ENCODE results near the gene SOX10.

SOX10 gene

GRCh38 chr22:37983860-37984791, at the start of gene SOX10:
SOX10 (minus strand) TSS chr22:37984555; CDS start chr22:37983784, 771 bp downstream.
- DNase-seq (ENCODE audit: low read depth in 2 of 2) = no peak

- DNase-seq (ENCODE audit: low read depth in 2 of 2) = no peak
These were observed 49.3 kb upstream of the SOX10 start for GRCh38 chr22:38033522-38034277.

GRCh38 chr22:38032681-38033521, 48.5 kb upstream of the SOX10 start:
- DNase-seq (ENCODE audit: low read depth in 2 of 2) = no peak

GRCh38 chr22:38031491-38031890, 47.1 kb upstream of the SOX10 start:
- no peak for DNase-seq (ENCODE audit: low read depth in 2 of 2)

GRCh38 chr22:38030311-38031133, 46.2 kb upstream of the SOX10 start:
- DNase-seq (ENCODE audit: low read depth in 2 of 2) = no peak

GRCh38 chr22:38029901-38030300, 45.5 kb upstream of the SOX10 start:
- no peak for DNase-seq (ENCODE audit: low read depth in 2 of 2)

- no peak for DNase-seq (ENCODE audit: low read depth in 2 of 2)
These were observed 45.0 kb upstream of the SOX10 start for GRCh38 chr22:38029370-38029769.

GRCh38 chr22:38028344-38029130, 44.2 kb upstream of the SOX10 start:
- no peak for DNase-seq (ENCODE audit: low read depth in 2 of 2)

GRCh38 chr22:38027487-38027886, 43.1 kb upstream of the SOX10 start:
- no peak for DNase-seq (ENCODE audit: low read depth in 2 of 2)

GRCh38 chr22:38026130-38027111, 42.1 kb upstream of the SOX10 start:
- DNase-seq (ENCODE audit: low read depth in 2 of 2) = no peak

GRCh38 chr22:38025514-38025913, 41.2 kb upstream of the SOX10 start:
- no peak for DNase-seq (ENCODE audit: low read depth in 2 of 2)

GRCh38 chr22:38023045-38023444, 38.7 kb upstream of the SOX10 start:
- DNase-seq (ENCODE audit: low read depth in 2 of 2) = no peak

- no peak for DNase-seq (ENCODE audit: low read depth in 2 of 2)
These were observed 36.9 kb upstream of the SOX10 start for GRCh38 chr22:38021206-38021605.

GRCh38 chr22:38018938-38019827, 34.8 kb upstream of the SOX10 start:
- no peak for DNase-seq (ENCODE audit: low read depth in 2 of 2)

- no peak for DNase-seq (ENCODE audit: low read depth in 2 of 2)
These were observed 33.9 kb upstream of the SOX10 start for GRCh38 chr22:38017939-38018885.

GRCh38 chr22:38017272-38017920, 33.0 kb upstream of the SOX10 start:
- DNase-seq (ENCODE audit: low read depth in 2 of 2) = no peak

Measured in stimulated activated CD4-positive, alpha-beta T cell treated with anti-CD3 and anti-CD28 coated beads, Interleukin-1b, Interleukin-23, amount 100 ng/mL, for 1 hour (primary cell).